MM.1S (cell line): ENCODE results near the gene NXF2B.
"Not testable (repeated sequence)": the region's sequence is repeated elsewhere in the genome, so short reads cannot be mapped to it uniquely, and the experiment has no call there.

Experiments
- CTCF ChIP-seq: fragments of 300-600 bp; sonication (generic); IDR thresholded peaks from 2 replicates; pipeline ENCODE4 v1.5.1; 2016; ENCODE audit warnings: antibody characterized with exemption, low read length, mixed read lengths
- EZH2 ChIP-seq: fragments of 300-600 bp; sonication (generic); optimal IDR thresholded peaks from 2 replicates; pipeline ENCODE3; 2017; ENCODE audit warnings: low read depth, mild to moderate bottlenecking, antibody characterized with exemption, low read length, mixed read lengths
- EZH2phosphoT487 ChIP-seq: fragments of 300-600 bp; sonication (generic); IDR thresholded peaks from 2 replicates; pipeline ENCODE4 v1.6.1; 2018; ENCODE audit warnings: antibody characterized with exemption, low read length

DNA sequence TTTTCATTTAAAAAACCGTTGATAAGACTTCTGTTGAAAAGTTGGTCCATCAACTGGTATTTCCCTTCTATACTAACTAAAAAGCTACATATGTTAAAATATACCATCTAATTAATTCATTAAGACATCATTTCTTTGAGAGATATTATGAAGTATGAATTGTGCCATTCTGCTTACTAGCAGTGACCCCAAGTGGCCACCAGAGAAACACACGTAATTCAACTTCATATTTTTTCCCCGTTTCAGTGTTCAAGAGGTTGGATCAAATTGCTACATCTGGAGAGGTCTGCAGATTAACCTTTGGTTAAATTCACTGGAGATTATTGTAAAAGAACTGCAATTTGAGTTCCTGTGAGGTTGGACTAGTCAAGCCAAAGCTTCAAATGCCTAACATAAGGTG, 30.4 kb upstream of the NXF2B start:
- not testable (repeated sequence) for TF ChIP-seq CTCF, EZH2, EZH2phosphoT487
